ENCODE results near the gene NUP107.

NUP107 gene

DNA sequence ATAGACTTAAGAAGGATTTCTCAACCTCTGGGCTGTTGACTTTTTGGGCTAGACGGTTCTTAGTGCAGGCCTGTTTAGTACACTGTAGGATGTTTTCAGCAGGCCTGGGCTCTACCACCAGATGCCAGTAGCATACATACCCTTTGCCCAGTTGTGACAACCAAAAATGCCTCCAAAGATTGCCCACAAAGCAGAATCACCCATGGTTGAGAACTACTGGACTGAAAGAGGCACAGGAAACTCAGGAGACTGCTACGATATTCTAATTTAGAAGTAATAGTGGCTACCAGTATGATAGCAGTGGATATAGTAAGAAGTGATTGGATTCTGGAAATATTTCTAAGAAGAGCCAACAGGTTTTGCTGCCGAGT lies 74.6 kb downstream of the NUP107 start:
- TF ChIP-seq, protein P1, sequence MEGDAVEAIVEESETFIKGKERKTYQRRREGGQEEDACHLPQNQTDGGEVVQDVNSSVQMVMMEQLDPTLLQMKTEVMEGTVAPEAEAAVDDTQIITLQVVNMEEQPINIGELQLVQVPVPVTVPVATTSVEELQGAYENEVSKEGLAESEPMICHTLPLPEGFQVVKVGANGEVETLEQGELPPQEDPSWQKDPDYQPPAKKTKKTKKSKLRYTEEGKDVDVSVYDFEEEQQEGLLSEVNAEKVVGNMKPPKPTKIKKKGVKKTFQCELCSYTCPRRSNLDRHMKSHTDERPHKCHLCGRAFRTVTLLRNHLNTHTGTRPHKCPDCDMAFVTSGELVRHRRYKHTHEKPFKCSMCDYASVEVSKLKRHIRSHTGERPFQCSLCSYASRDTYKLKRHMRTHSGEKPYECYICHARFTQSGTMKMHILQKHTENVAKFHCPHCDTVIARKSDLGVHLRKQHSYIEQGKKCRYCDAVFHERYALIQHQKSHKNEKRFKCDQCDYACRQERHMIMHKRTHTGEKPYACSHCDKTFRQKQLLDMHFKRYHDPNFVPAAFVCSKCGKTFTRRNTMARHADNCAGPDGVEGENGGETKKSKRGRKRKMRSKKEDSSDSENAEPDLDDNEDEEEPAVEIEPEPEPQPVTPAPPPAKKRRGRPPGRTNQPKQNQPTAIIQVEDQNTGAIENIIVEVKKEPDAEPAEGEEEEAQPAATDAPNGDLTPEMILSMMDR (conservative IDR thresholded peaks at IDR 0.05; ENCODE audit: low read depth, low read length), result no peak
- Histone ChIP-seq H3K27me3 (ENCODE audit: insufficient read depth, low read depth) (no peaks in the 10 kb centered on the region), H3K9ac (no peak overlapping the region), H3K4me2 (no peak overlapping the region), H3K27ac (no peak overlapping the region), H3K36me3 (ENCODE audit: insufficient read depth) (no peaks in the 10 kb centered on the region), H4K20me1 (ENCODE audit: insufficient read depth) (no peaks in the 10 kb centered on the region), H3K79me2 (ENCODE audit: insufficient read depth, low read depth) (no peaks in the 10 kb centered on the region), H2AFZ (ENCODE audit: low read depth) (no peak overlapping the region), H3K4me1 (ENCODE audit: low read depth, poor library complexity, severe bottlenecking) (peaks cover 7% of the 10 kb centered on the region), H3K4me3 (IDR thresholded peaks at IDR 0.05; ENCODE audit: insufficient read depth, low read depth, low read length) (no peak overlapping the region)

DNA sequence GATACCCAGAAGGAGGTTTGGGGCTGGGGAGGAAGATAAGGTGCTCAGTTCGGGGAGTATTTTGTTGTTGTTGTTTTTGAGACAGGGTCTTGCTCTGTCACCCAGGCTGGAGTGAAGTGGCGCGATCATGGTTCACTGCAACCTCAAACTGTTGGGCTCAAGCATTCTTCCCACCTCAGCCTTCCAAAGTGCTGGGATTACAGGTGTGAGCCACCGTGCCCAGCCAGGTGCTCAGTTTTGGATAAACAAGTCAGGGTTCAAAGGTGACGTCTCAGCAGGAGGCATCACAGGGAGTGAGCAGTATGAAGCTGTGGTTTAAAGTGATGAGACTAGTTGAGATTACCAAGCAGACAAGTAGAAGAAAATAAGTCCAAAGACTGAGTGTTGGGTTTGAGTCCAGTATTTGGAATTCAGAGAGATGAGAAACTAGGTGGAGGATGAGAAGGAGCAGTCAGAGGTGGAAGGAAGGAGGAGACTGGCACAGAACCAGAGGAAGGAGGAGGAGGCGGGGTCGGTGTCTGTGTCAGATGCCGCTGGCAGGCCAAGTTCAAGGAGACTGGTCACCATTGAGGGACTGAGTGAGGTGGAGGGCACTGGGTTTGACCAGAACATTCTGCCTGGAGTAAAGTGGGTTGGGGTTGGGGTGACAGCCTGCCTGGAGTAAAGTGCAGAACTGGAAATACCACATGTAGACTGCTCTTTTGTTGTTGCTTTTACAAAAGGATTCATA lies 75.3 kb downstream of the NUP107 start:
- Histone ChIP-seq H3K4me2 (no peak overlapping the region), H3K27me3 (ENCODE audit: insufficient read depth, low read depth) (no peaks in the 10 kb centered on the region), H2AFZ (ENCODE audit: low read depth) (no peak overlapping the region), H3K36me3 (ENCODE audit: insufficient read depth) (no peaks in the 10 kb centered on the region), H4K20me1 (ENCODE audit: insufficient read depth) (no peaks in the 10 kb centered on the region), H3K27ac (no peak overlapping the region), H3K4me1 (ENCODE audit: low read depth, poor library complexity, severe bottlenecking) (peaks cover 7% of the 10 kb centered on the region), H3K9ac (no peak overlapping the region), H3K79me2 (ENCODE audit: insufficient read depth, low read depth) (no peaks in the 10 kb centered on the region), H3K4me3 (IDR thresholded peaks at IDR 0.05; ENCODE audit: insufficient read depth, low read depth, low read length) (no peak overlapping the region)
- TF ChIP-seq, protein P1 (conservative IDR thresholded peaks at IDR 0.05; ENCODE audit: low read depth, low read length), result no peak

DNA sequence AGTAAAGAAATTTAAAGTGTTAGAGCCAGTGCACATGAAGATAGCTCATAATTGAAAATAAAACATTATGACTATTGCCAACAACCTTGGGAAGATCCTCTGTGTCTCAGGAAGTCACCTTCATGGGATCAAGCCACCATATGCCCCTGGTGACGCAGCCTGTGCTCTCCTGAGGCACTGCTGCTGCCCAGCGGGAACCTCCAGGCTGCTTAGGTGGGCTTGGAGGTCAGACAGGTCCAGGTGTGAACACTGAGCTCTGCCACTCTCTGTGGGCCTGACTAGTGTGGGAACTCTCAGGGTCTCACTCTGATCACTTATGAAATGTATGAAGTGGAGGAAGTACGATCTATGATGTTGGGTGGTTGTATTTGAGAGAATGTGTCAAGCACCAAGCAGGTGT lies 75.9 kb downstream of the NUP107 start:
- TF ChIP-seq, protein P1 (conservative IDR thresholded peaks at IDR 0.05; ENCODE audit: low read depth, low read length), result no peak
- H2AFZ ChIP-seq (ENCODE audit: low read depth), result no peak overlapping the region
- H3K36me3 ChIP-seq (ENCODE audit: insufficient read depth), result no peaks in the 10 kb centered on the region
- H3K79me2 ChIP-seq (ENCODE audit: insufficient read depth, low read depth), result no peaks in the 10 kb centered on the region
- H3K4me1 ChIP-seq (ENCODE audit: low read depth, poor library complexity, severe bottlenecking), result peaks cover 7% of the 10 kb centered on the region
- no peak overlapping the region for H3K27ac ChIP-seq
- no peak overlapping the region for H3K4me3 ChIP-seq (IDR thresholded peaks at IDR 0.05; ENCODE audit: insufficient read depth, low read depth, low read length)
- no peaks in the 10 kb centered on the region for H4K20me1 ChIP-seq (ENCODE audit: insufficient read depth)
- H3K27me3 ChIP-seq (ENCODE audit: insufficient read depth, low read depth), result no peaks in the 10 kb centered on the region
- H3K9ac ChIP-seq, result no peak overlapping the region
- H3K4me2 ChIP-seq, result no peak overlapping the region

DNA sequence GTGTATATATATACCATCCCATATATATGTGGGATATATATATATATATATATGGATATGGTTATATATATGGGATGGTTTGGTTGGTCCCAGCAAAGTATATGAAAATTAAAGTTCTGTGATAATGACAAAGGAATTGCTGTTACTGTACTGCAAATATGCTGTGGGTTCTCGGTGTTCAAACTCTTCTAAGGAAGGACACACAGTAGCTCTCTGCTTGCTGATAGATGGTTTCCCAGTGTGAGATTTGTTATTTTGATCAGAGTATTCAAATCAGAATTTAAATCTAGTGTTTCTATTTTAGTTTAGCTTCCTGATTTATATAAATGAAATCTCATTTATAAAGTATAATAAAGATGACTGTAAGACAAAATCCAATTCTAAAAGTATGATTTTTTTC lies 78.9 kb downstream of the NUP107 start:
- Histone ChIP-seq H3K9ac (no peak overlapping the region), H4K20me1 (ENCODE audit: insufficient read depth) (no peaks in the 10 kb centered on the region), H3K4me3 (IDR thresholded peaks at IDR 0.05; ENCODE audit: insufficient read depth, low read depth, low read length) (no peak overlapping the region), H2AFZ (ENCODE audit: low read depth) (no peak overlapping the region), H3K79me2 (ENCODE audit: insufficient read depth, low read depth) (no peaks in the 10 kb centered on the region), H3K27me3 (ENCODE audit: insufficient read depth, low read depth) (no peaks in the 10 kb centered on the region), H3K27ac (no peak overlapping the region), H3K4me2 (no peak overlapping the region), H3K4me1 (ENCODE audit: low read depth, poor library complexity, severe bottlenecking) (peaks cover 7% of the 10 kb centered on the region), H3K36me3 (ENCODE audit: insufficient read depth) (no peaks in the 10 kb centered on the region)
- TF ChIP-seq, protein P1 (conservative IDR thresholded peaks at IDR 0.05; ENCODE audit: low read depth, low read length), result no peak
